Parietal lobe (tissue), 2 donors: Measurements from ENCODE around the gene DEPDC1. TPM values are rescaled to one million over a fixed set of nuclear protein-coding genes. Genes with fewer than 3 reads are reported as not detected.

Experiments
- small RNA-seq: library from RNA; depleted of rRNA; stranded (forward); fragments of <200 nt; gene quantifications from one replicate; pipeline ENCODE3, GENCODE V24; 2014; ENCODE audit warnings: low replicate concordance
- total RNA-seq: library from RNA; depleted of rRNA; stranded (reverse); fragments of >200 nt; gene quantifications from one replicate; pipeline ENCODE4 v1.2.3, GENCODE V29; 2014

The DEPDC1 gene
- 4.7 TPM for total RNA-seq

GRCh38 chr1:68496680-68497357 lies at the start of gene DEPDC1:
DEPDC1 (minus strand) TSS chr1:68497082; CDS start chr1:68496999, 83 bp downstream.

GRCh38 chr1:68449901-68450300 lies 47.0 kb downstream of the DEPDC1 start, which contains the start of gene RPE65:
RPE65 (minus strand) TSS chr1:68449954; CDS start chr1:68449905, 49 bp downstream.

Small RNAs within 50 kb of the gene (small RNA-seq; reads per million reads assigned to genes)
- not detected for gene TXNP2

Other genes starting within 250 kb of the DEPDC1 start
- 0.31 TPM for gene RPE65, start 47.1 kb downstream of the DEPDC1 start, total RNA-seq